ENCODE measurements around the gene PRELP. TPM values are rescaled to one million over a fixed set of nuclear protein-coding genes. Genes with fewer than 3 reads are reported as not detected.

The PRELP gene
- total RNA-seq, 1 donor from 2014 or later: 2.9 TPM

DNA sequence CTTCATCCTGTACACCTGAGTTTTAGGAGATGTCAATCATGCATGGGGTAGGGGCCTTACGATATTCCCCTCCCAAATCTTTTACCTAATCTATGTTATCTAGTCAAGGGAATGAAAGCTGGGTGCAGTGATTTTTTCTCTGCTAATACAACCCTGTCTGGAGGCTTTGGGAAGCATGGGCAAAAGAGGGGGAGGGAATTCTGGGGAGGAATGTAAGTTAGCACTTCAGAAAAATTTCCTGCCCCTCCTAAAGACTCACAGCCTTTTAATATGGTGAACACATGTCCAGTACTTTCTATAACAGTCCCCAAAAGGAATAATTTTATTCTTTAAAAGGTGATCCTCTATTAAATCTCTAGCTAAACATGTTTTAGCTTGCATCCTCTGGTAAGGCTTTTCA lies 25.6 kb upstream of the PRELP start:
- H3K4me3 Mint-ChIP-seq: no peak overlapping the region
- DNase-seq (ENCODE audit: low read depth, low spot score): no peak
- no peaks in the 10 kb centered on the region for H3K9me3 Mint-ChIP-seq
- peaks cover 21% of the 10 kb centered on the region for H3K4me1 Mint-ChIP-seq
- no peaks in the 10 kb centered on the region for H3K36me3 Mint-ChIP-seq (ENCODE audit: low read depth)
- H3K27me3 Mint-ChIP-seq (ENCODE audit: low read depth): peaks cover 19% of the 10 kb centered on the region
- TF ChIP-seq, protein P1, sequence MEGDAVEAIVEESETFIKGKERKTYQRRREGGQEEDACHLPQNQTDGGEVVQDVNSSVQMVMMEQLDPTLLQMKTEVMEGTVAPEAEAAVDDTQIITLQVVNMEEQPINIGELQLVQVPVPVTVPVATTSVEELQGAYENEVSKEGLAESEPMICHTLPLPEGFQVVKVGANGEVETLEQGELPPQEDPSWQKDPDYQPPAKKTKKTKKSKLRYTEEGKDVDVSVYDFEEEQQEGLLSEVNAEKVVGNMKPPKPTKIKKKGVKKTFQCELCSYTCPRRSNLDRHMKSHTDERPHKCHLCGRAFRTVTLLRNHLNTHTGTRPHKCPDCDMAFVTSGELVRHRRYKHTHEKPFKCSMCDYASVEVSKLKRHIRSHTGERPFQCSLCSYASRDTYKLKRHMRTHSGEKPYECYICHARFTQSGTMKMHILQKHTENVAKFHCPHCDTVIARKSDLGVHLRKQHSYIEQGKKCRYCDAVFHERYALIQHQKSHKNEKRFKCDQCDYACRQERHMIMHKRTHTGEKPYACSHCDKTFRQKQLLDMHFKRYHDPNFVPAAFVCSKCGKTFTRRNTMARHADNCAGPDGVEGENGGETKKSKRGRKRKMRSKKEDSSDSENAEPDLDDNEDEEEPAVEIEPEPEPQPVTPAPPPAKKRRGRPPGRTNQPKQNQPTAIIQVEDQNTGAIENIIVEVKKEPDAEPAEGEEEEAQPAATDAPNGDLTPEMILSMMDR (conservative IDR thresholded peaks at IDR 0.05): no peak
- H3K27ac Mint-ChIP-seq (ENCODE audit: unreplicated experiment): no peak overlapping the region

DNA sequence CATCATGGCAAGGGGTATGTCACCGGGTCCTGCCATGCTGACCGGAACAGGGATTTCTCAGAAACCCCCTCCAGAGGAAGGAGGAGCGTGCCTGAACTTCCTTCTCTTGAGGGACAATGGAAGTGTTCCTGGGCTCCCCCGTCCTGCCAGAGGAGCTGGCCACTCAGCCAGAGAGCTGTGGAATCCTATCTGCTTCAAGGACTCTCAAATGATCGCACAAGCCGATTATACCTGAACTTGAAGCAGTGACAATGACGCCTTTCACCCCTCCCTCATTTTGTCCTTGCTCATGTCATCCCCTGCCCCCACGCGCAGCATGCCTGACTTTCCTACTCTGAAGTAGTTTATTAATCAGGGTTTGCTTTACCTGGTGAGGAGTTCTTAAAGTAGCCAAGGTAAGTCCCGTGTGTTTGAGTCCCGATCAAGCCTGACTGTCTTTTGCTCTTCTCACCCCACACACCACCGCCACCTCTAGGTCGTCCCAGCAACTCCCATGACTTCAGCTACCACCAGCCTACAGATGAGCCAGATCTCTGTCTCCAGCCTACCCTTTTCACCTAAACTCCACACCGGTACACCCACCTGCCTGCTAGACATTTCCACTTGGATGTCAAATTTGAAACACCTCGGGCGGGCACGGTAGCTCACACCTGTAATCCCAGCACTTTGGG lies 25.0 kb upstream of the PRELP start:
- H3K4me3 Mint-ChIP-seq: no peak overlapping the region
- peaks cover 19% of the 10 kb centered on the region for H3K27me3 Mint-ChIP-seq (ENCODE audit: low read depth)
- DNase-seq (ENCODE audit: low read depth, low spot score): no peak
- H3K27ac Mint-ChIP-seq (ENCODE audit: unreplicated experiment): no peak overlapping the region
- no peaks in the 10 kb centered on the region for H3K9me3 Mint-ChIP-seq
- H3K36me3 Mint-ChIP-seq (ENCODE audit: low read depth): no peaks in the 10 kb centered on the region
- TF ChIP-seq, protein P1 (conservative IDR thresholded peaks at IDR 0.05): no peak
- H3K4me1 Mint-ChIP-seq: peaks cover 26% of the 10 kb centered on the region

DNA sequence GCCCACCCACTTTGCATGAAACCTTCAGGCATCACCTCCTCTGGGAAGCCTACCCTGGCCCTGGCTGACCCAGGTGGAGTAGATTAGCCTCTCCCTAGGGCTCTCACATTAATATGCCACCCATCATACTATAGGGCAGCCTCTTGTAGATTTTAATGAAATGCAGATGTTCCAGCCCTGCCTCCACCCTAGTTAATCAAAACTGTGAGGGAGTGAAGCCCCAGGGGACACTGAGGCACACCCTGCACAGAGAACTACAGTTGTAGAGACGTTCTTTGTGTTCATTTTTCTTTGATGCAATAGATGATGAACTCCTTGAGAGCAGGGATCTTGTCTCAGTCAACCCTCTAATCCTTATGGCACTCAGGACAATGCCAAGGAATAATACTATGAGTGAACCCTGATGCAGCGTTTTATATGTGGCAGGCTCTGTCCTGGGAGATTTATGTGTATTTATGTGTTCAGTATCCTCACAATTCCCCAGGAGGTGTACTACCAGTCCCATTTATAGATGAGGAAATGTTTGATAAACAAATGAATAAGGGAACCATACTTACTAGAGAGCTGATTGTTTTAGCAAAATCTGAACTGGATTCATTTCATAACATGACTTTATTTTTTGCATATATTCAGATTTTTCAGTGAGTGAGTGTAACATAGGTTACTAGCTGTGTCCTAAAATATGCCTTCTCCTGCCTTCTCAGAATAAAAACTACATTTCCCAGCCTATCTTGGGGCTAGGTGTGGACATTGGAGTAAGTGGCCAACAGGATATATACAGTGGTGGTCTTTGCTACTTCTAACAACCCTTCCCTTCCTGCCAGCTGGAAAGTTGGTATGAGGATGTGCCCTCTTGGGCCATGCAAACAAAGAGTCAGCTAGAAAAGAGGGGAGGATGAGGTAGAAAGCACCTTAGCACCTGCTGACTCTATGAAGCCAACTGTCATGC lies 23.5 kb upstream of the PRELP start:
- H3K4me3 Mint-ChIP-seq: no peak overlapping the region
- TF ChIP-seq, protein P1 (conservative IDR thresholded peaks at IDR 0.05): no peak
- H3K4me1 Mint-ChIP-seq: peaks cover 36% of the 10 kb centered on the region

DNA sequence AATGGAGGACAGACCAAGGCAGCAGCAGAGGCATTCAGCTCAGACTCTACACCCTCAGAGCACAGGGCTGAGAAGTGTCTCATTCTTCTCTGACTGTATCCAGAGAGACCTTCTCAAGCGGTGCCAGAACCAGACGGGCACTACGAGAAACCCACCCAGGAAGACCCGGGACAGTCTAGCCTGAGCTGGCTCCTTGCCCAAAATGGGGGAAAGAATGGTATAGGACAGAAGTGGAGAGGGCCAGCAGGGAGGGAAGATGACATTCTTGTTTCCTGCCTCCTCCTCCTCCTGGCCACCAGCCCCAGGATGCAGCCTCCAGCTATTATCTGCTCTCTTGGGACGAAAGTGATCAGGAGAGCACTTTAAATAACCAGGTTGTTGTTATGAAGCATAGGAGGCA lies 22.6 kb upstream of the PRELP start:
- Mint-ChIP-seq H3K27ac (ENCODE audit: unreplicated experiment) (no peak overlapping the region), H3K36me3 (ENCODE audit: low read depth) (no peaks in the 10 kb centered on the region), H3K9me3 (peaks cover under 1% of the 10 kb centered on the region), H3K27me3 (ENCODE audit: low read depth) (peaks cover 16% of the 10 kb centered on the region), H3K4me3 (no peak overlapping the region), H3K4me1 (peaks cover 36% of the 10 kb centered on the region)
- TF ChIP-seq, protein P1 (conservative IDR thresholded peaks at IDR 0.05): no peak
- no peak for DNase-seq (ENCODE audit: low read depth, low spot score)

More for the DNA sequence above, 23.5 kb upstream of the PRELP start:
- peaks cover 16% of the 10 kb centered on the region for H3K27me3 Mint-ChIP-seq (ENCODE audit: low read depth)
- no peak for DNase-seq (ENCODE audit: low read depth, low spot score)
- no peaks in the 10 kb centered on the region for H3K36me3 Mint-ChIP-seq (ENCODE audit: low read depth)
- H3K9me3 Mint-ChIP-seq: no peaks in the 10 kb centered on the region
- no peak overlapping the region for H3K27ac Mint-ChIP-seq (ENCODE audit: unreplicated experiment)

DNA sequence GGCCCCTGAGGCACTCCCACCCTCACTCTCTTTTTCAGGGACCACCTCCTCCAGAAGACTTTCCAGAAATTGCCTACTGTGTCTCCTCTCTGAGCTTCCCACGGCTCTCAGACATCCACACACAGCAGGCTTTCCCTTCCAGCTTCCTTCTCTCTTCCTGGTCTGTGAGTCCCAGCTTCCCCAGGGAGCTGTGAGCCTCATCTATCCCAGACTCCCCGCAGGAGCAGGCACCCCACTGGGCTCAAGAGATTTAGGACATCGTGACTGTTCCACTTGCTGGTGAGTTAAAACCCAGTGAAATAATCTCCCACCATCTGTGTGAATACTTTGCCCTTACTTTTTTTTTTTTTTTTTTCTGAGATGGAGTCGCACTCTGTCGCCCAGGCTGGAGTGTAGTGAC lies 22.0 kb upstream of the PRELP start:
- H3K27ac Mint-ChIP-seq (ENCODE audit: unreplicated experiment): no peak overlapping the region
- no peak overlapping the region for H3K4me3 Mint-ChIP-seq
- H3K27me3 Mint-ChIP-seq (ENCODE audit: low read depth): peaks cover 15% of the 10 kb centered on the region
- no peak for DNase-seq (ENCODE audit: low read depth, low spot score)
- TF ChIP-seq, protein P1 (conservative IDR thresholded peaks at IDR 0.05): no peak
- H3K36me3 Mint-ChIP-seq (ENCODE audit: low read depth): no peaks in the 10 kb centered on the region
- H3K9me3 Mint-ChIP-seq: peaks cover 3% of the 10 kb centered on the region
- H3K4me1 Mint-ChIP-seq: peaks cover 31% of the 10 kb centered on the region
